Muscle layer of colon (tissue), 2 donors: ENCODE data around the gene ALX3.
"Not testable (repeated sequence)": the region's sequence is repeated elsewhere in the genome, so short reads cannot be mapped to it uniquely, and the experiment has no call there.

Experiments used
- H3K27ac ChIP-seq: one replicate; pipeline ENCODE4 v1.7.0; 2013; ENCODE audit warnings: low read depth, mild to moderate bottlenecking, low read length, moderate library complexity
- H3K27me3 ChIP-seq, 2 donors: one replicate each; pipeline ENCODE4 v1.7.0; 2013; ENCODE audit warnings: low read length in 2 of 2, mild to moderate bottlenecking in 2 of 2; ENCODE audit not compliant: insufficient read depth in 2 of 2, control insufficient read depth in 1 of 2
- H3K36me3 ChIP-seq: one replicate; pipeline ENCODE4 v1.7.0; 2013; ENCODE audit warnings: mild to moderate bottlenecking, low read length; ENCODE audit not compliant: insufficient read depth
- H3K4me1 ChIP-seq: one replicate; pipeline ENCODE4 v1.7.0; 2013; ENCODE audit warnings: mild to moderate bottlenecking, low read length; ENCODE audit not compliant: insufficient read depth
- H3K4me3 ChIP-seq, 2 donors: one replicate each; pipeline ENCODE4 v1.7.0; 2013; ENCODE audit warnings: low read length in 2 of 2, low read depth in 1 of 2, mild to moderate bottlenecking in 1 of 2, moderate library complexity in 1 of 2
- H3K9ac ChIP-seq: one replicate; pipeline ENCODE4 v1.7.0; 2013; ENCODE audit warnings: low read length
- H3K9me3 ChIP-seq: one replicate; pipeline ENCODE4 v1.7.0; 2013; ENCODE audit warnings: mild to moderate bottlenecking, low read length
- donor health status: abdominal sarcoma.
- donor health status: Adenocarcinoma of cecum.

Gene ALX3

DNA sequence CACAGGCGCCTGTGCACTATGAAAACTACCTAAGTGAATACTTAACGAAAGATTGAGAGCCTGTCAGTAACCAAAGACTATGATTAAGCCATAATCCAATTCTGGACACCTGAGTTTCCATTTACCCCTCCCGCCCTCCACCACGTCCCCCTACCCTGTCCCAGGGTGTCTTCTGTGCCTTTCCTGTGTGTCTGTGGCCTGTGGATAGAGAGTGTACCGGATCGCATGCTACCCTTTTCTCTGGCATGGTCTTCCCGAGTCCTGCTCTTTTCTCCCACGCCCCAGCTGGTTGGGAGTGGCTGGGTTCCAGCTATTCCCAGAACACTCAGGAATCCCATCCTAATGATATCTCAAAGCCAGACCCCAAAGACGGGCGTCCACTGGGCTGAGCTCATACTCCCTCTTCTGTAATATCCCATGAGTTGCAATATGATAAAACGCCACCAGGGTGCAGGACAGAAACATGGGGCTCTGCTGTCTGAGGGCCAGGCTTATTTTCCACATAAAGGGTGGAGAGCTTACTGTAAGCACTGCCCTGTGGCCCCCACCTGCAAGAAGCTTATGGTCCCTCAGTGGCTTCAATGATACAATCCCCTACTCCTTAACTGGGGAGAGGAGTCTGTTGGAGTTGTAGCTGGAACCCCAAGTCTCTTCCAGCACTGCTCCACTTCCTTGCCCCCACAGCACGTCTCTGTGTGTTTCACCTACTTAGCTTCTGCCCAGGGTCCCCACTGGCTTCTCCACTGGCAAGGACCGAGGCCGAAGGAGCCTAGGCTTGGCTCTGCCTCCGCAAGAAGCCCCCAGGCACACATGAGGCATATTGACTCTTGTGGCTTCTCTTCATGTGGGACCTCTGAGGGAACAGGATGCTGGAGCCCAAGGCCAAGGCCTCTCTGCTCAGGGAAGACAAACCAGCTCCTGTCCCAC, 17.6 kb upstream of the ALX3 start:
- no peaks in the 10 kb centered on the region for H3K9me3 ChIP-seq
- no peak overlapping the region for H3K4me3 ChIP-seq
- no peak overlapping the region for H3K9ac ChIP-seq
- H3K27me3 ChIP-seq = no peaks in the 10 kb centered on the region
- no peak overlapping the region for H3K27ac ChIP-seq
- H3K36me3 ChIP-seq = no peaks in the 10 kb centered on the region
- H3K4me1 ChIP-seq = peaks cover 6% of the 10 kb centered on the region

DNA sequence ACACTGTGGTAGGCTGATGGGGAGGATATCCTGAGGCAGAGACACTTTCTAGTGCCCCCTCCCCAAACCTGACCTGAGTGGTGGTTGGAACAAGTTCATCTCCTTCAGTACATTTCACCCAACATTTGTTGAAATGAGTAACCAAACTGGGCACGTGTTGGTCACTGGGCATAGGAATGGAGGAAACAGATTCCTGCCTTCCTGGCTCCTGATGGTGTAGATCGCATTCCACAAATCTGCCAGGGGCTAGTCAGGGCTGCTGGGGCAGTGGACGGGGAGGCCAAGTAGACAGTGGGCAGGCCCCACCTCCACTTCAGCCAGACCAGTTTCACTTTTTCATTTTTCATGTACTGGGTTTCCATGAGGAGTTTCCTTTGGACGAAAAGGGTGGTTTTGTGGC, 16.5 kb upstream of the ALX3 start:
- Histone ChIP-seq H3K4me3 (no peak overlapping the region), H3K4me1 (peaks cover 6% of the 10 kb centered on the region), H3K9ac (no peak overlapping the region), H3K27ac (no peak overlapping the region), H3K9me3 (no peaks in the 10 kb centered on the region), H3K36me3 (no peaks in the 10 kb centered on the region), H3K27me3 (no peaks in the 10 kb centered on the region)

DNA sequence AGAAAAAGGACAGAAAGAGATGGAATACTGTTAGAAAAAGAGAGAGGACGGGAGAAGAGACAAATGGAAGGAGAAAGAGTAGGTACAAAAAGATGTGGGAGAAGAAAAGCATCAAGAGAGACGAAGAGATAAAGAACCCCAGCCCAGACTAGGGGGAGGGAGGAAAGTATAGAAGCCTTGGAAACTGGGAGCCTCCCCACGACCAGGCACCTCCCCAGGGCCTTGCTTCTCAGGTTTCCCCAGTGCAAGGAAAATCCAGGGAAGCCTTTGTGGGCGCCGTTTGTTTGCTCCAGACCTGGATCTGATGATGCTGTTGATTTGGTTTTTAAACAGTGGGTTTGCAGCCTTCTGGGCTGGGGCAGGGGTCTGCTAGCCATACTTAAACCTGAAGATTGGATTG, 15.2 kb upstream of the ALX3 start:
- Histone ChIP-seq H3K27ac (no peak overlapping the region), H3K4me1 (peaks cover 6% of the 10 kb centered on the region), H3K27me3 (no peaks in the 10 kb centered on the region)

DNA sequence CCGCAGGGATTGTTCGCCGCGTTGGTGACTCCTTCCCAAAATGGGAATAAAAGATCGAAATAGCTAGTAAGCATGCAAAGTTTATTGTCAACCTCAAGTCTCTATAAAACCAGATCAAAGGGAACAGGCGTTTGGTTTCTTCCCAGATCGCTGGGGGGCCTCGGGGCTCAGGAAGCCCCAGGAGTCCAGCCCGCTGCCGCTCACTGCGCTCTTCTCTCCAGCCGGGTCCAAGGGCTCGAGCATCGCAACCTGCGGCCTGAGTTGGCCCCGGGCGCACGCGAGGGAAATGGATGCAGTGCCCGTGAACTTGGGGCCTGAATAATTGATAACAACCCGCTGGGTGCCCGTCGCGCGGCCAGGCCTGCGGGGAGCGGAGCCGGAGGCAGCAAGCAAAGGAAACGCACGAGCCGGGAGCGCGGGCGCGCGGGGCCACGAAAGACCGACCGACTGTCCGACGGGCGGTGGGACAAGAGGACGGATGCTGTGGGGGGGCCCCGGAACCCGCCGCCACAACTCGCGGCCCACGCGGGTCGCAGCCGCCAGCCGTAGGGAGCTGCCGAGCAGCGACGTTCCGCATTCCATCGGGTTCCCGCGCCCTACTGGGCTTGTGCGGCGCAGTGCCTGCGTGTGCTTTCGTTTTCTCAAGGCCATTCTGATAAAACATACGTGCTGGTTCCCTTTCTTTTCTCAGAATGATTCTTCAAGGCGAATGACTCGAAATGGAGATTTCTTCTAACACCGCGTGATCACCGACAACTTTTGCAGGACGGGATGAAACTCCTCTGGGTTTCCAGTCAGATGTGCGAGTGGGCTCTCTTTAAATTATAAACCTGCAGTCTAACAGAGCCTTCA, 14.0 kb upstream of the ALX3 start:
- Histone ChIP-seq H3K27ac (peak overlapping the region; percentile 77), H3K9me3 (no peaks in the 10 kb centered on the region), H3K4me1 (peaks cover 6% of the 10 kb centered on the region), H3K36me3 (no peaks in the 10 kb centered on the region), H3K4me3 (peak overlapping the region; percentile 63 to 84), H3K9ac (peak overlapping the region; percentile 38), H3K27me3 (no peaks in the 10 kb centered on the region)

More for the DNA sequence above, 15.2 kb upstream of the ALX3 start:
- H3K9ac ChIP-seq = no peak overlapping the region
- H3K4me3 ChIP-seq = no peak overlapping the region
- H3K9me3 ChIP-seq = no peaks in the 10 kb centered on the region
- H3K36me3 ChIP-seq = no peaks in the 10 kb centered on the region

DNA sequence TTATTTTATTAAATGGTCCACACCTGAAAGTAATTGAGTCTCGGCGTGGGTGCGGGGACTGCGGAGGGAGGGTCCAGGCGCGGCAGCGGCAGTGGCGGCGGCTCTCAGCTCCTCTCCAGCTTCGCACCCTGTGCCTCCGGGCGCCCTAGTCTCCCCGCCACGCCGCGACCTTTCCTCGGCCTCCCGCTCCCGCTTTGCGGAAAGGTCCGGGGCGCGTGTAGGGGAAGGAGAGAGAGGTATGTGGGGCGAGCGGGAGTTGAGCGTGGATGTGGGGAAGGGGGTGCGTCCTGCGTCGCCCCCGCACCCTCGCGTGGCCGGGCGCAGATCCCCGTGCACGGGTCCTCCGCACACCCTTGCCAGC, 13.4 kb upstream of the ALX3 start:
- H3K4me3 ChIP-seq = peak overlapping the region; percentile 63 to 84
- peak overlapping the region; percentile 77 for H3K27ac ChIP-seq
- peak overlapping the region; percentile 38 for H3K9ac ChIP-seq

DNA sequence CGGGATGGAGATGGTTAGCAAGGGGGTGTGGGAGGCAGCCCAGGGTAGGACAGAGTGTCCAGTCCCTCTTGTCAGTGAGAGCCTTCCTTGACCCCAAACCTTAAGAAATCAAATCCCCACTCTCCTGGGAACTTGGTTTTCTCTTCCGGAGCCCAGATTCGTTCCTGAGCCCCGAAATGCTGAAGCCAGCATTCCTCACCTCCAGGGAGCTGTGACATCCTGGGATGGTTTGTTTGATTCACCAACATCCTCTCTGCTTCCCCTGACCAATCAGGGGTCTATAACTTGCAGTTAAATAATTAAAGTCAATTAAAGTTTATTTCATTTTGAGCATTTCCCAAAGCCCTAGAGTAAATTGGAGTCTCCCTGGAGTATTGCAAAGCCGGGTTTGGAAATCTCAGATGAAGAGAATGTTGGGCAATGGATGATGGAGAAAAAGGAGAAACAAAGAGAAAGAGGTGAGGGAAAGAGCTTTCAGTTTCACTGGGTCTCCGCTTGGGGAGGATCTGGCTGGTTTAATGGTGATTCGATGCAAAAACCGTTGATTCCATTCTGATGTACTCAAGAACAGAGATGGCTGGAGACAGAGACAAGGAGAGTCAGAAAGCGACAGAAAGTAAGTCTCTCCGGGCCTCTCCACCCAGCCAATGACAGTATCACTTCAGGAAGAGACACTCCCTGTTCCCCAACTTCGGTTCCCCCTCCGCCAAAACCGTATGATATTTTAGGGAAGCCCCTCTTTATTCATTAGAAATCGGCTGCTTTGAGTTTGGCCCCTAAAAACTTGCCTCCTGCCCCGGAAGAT, 12.8 kb upstream of the ALX3 start:
- H3K27ac ChIP-seq = peak overlapping the region; percentile 77

More for the DNA sequence above, 13.4 kb upstream of the ALX3 start:
- Histone ChIP-seq H3K27me3 (no peaks in the 10 kb centered on the region), H3K4me1 (peaks cover 6% of the 10 kb centered on the region), H3K9me3 (no peaks in the 10 kb centered on the region), H3K36me3 (no peaks in the 10 kb centered on the region)

DNA sequence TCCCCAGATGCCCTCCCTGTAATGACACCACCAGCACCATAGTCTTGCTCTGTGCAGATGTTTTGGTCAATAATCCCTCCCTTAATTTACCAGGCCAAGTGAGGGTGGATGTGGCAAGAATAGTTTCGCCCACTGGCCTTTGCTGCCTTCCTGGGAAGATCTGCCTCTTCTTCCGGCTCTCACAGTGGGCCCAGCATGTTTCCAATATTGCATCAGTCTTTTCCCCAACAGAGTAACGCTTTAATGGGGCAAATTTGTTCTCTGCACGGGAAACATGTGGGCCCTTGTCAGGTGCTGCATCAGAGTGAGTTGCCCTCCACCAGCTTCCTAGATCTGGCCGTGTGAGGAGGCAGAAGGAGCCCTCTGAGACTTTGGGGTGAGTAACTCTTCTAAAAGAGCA, 12.0 kb upstream of the ALX3 start:
- no peak overlapping the region for H3K4me3 ChIP-seq
- H3K4me1 ChIP-seq = peaks cover 6% of the 10 kb centered on the region
- no peak overlapping the region for H3K27ac ChIP-seq
- no peaks in the 10 kb centered on the region for H3K9me3 ChIP-seq
- H3K27me3 ChIP-seq = no peaks in the 10 kb centered on the region
- no peaks in the 10 kb centered on the region for H3K36me3 ChIP-seq
- H3K9ac ChIP-seq = no peak overlapping the region

More for the DNA sequence above, 12.8 kb upstream of the ALX3 start:
- Histone ChIP-seq H3K4me3 (peak overlapping the region; percentile 63 to 84), H3K4me1 (peaks cover 6% of the 10 kb centered on the region), H3K9ac (peak overlapping the region; percentile 38), H3K9me3 (no peaks in the 10 kb centered on the region), H3K27me3 (no peaks in the 10 kb centered on the region), H3K36me3 (no peaks in the 10 kb centered on the region)

DNA sequence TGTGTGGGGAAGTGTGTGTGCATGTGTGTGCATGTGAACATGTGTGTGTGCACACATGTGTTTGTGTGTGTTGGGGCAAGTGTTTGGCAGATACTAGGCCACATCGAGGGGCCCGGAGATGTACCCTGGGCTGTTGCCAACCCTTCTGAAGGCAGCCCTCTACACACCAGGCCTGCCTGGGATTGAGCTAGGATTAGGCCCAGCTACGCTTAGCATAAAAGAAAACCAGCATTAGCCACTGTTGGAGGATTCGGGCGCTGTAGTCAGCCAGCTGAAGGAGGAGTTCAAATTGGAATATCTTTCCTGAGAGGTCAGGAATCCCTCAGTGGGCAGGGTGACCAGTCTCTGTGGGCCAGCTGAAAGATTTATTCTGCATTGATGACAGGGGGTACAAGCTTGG, 10.6 kb upstream of the ALX3 start:
- H3K27ac ChIP-seq = no peak overlapping the region

DNA sequence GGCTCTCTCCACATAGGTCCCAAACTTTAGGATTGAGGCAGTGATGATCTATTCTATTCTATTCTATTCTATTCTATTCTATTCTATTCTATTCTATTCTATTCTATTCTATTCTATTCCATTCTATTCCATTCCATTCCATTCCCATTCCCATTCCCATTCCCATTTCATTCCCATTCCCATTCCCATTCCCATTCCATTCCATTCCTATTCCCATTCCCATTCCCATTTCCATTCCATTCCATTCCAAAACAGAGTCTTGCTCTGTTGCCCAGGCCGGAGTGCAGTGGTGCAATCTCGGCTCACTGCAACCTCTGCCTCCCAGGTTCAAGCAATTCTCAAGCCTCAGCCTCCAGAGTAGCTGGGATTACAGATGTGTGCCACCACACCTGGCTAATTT, 9.5 kb upstream of the ALX3 start:
- not testable (repeated sequence) for H3K9me3 ChIP-seq, H3K9ac ChIP-seq, H3K36me3 ChIP-seq, H3K27ac ChIP-seq, H3K27me3 ChIP-seq, H3K4me1 ChIP-seq, H3K4me3 ChIP-seq

More for the DNA sequence above, 10.6 kb upstream of the ALX3 start:
- no peaks in the 10 kb centered on the region for H3K9me3 ChIP-seq
- peaks cover 6% of the 10 kb centered on the region for H3K4me1 ChIP-seq
- no peak overlapping the region for H3K4me3 ChIP-seq
- no peaks in the 10 kb centered on the region for H3K27me3 ChIP-seq
- H3K9ac ChIP-seq = no peak overlapping the region
- H3K36me3 ChIP-seq = no peaks in the 10 kb centered on the region

DNA sequence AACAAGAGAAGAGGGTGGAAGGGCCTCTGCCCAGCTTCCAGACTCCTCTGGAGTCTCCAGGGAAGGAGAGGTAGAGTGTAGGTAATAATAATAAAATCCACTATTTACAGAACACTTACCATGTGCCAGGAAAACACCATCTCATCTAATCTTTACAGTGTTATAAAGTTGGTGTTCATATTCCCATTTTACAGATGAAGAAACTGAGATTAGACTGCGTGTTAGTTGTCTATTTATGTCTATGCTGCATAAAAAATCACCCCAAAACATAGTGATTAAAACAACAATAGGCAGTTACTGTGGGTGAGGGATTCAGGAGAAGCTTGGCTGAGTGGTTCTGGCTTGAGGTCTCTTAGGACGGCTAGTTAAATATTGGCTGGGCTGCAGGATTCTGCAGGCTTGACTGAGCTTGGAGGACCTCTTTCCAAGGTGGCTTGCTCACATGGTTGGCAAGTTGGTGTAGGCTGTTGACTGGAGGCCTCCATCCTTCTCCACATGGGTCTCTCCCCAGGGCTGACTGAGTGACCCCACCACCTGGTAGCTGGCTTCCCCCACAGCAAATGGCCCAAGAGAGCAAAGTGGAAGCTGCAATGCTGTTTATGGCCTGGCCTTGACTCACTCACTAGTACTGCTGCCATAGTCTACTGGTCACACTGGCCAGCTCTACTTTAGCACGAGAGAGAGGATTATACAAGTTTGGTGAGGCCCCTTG, 6.5 kb upstream of the ALX3 start:
- Histone ChIP-seq H3K4me1 (no peaks in the 10 kb centered on the region), H3K27me3 (peaks cover 11 to 18% of the 10 kb centered on the region in 2 donors), H3K9ac (no peak overlapping the region), H3K4me3 (no peak overlapping the region), H3K36me3 (no peaks in the 10 kb centered on the region), H3K27ac (no peak overlapping the region), H3K9me3 (no peaks in the 10 kb centered on the region)
